CD4-positive, alpha-beta T cell treated with Interleukin-2 at 100 ng/mL for 4 hours (primary cell): Measurements from ENCODE around the gene SRL.
"Not testable (repeated sequence)": the region's sequence is repeated elsewhere in the genome, so short reads cannot be mapped to it uniquely, and the experiment has no call there.

ENCODE experiments used
- DNase-seq: peaks from one replicate; pipeline ENCODE4 v3.0.0-alpha.2; 2020; ENCODE audit warnings: low spot score

Gene SRL

GRCh38 chr16:4159726-4160125, 82.2 kb downstream of the SRL start:
- DNase-seq, result no peak

GRCh38 chr16:4158143-4159093, 83.5 kb downstream of the SRL start:
- no peak for DNase-seq

GRCh38 chr16:4157376-4157825, 84.5 kb downstream of the SRL start:
- no peak for DNase-seq

- DNase-seq, result not testable (repeated sequence)
Measured at GRCh38 chr16:4156503-4156902, 85.4 kb downstream of the SRL start.

GRCh38 chr16:4153364-4153763, 88.5 kb downstream of the SRL start:
- DNase-seq, result not testable (repeated sequence)

- no peak for DNase-seq
Measured at GRCh38 chr16:4152267-4152666, 89.6 kb downstream of the SRL start.

GRCh38 chr16:4147236-4147635, 94.6 kb downstream of the SRL start:
- no peak for DNase-seq

- DNase-seq, result peak; percentile 56
Measured at GRCh38 chr16:4142268-4142667, 99.6 kb downstream of the SRL start.

- no peak for DNase-seq
Measured at GRCh38 chr16:4141604-4142003, 100.3 kb downstream of the SRL start.

- DNase-seq, result no peak
Measured at GRCh38 chr16:4140652-4141051, 101.2 kb downstream of the SRL start.

GRCh38 chr16:4139968-4140367, 101.9 kb downstream of the SRL start:
- no peak for DNase-seq
